HL-60 (cell line): ENCODE data around the gene GABRA4.

Experiments used
- CTCF ChIP-seq: IDR thresholded peaks from one replicate; pipeline ENCODE4 v1.5.1; 2011; ENCODE audit warnings: low read length, control low read depth, inconsistent platforms; ENCODE audit not compliant: insufficient read depth
- REST ChIP-seq: IDR thresholded peaks from 2 replicates; pipeline ENCODE4 v1.6.1; 2012; ENCODE audit warnings: low read depth; ENCODE audit not compliant: insufficient replicate concordance

- TF ChIP-seq CTCF: no peak
- TF ChIP-seq REST: no peak
Observed at GRCh38 chr4:46945062-46945461, 48.3 kb downstream of the GABRA4 start.
